IMR-90 (cell line): ENCODE results near the gene MORN5. TPM values are rescaled to one million over a fixed set of nuclear protein-coding genes. Genes with fewer than 3 reads are reported as not detected.

Experiments used
- ATAC-seq: fragments of 200-7000 bp; cut with Tn5 transposase; 2 replicates; pipeline ENCODE4 v1.9.1; 2020; ENCODE audit warnings: low read depth, mild to moderate bottlenecking, moderate library complexity
- BruUV-seq: library from RNA; stranded (reverse); fragments of 400-500 nt; replicated peaks from 2 replicates; lab custom pipeline; 2021; lab: Mats Ljungman, UMichigan
- CTCF ChIA-PET: fragments of 300-600 bp; formaldehyde crosslinking; extraction: SDS; loops from one replicate; lab custom pipeline; 2021; ENCODE audit warnings: antibody characterized with exemption; lab: Yijun Ruan, JAX
- POLR2A ChIA-PET: fragments of 300-600 bp; sonication (Branson Sonifier 250); formaldehyde crosslinking; loops from one replicate; lab custom pipeline; 2022; ENCODE audit warnings: antibody characterized with exemption; ENCODE audit not compliant: unreplicated experiment; lab: Charles Lee
- DNase-seq: peaks from one replicate; pipeline ENCODE4 v3.0.0; 2013
- H2AFZ ChIP-seq: replicated peaks from 2 replicates; pipeline ENCODE3; 2013; ENCODE audit warnings: low read length, mild to moderate bottlenecking; ENCODE audit not compliant: poor library complexity
- H2AK5ac ChIP-seq: 2 replicates; pipeline ENCODE4 v1.6.1; 2013; ENCODE audit warnings: low read depth, low read length, inconsistent platforms
- H2AK9ac ChIP-seq: replicated peaks from 2 replicates; pipeline ENCODE3; 2013; ENCODE audit warnings: mild to moderate bottlenecking, low read depth, low read length, moderate library complexity; ENCODE audit not compliant: poor library complexity
- H2BK120ac ChIP-seq: 2 replicates; pipeline ENCODE4 v1.6.1; 2013; ENCODE audit warnings: low read depth, low read length, inconsistent platforms
- H2BK15ac ChIP-seq: 3 replicates; pipeline ENCODE4 v1.6.1; 2013; ENCODE audit warnings: low read depth, low read length, inconsistent platforms
- H2BK20ac ChIP-seq: 2 replicates; pipeline ENCODE4 v1.6.1; 2013; ENCODE audit warnings: low read depth, mild to moderate bottlenecking, inconsistent platforms, low read length, moderate library complexity
- H2BK5ac ChIP-seq: 2 replicates; pipeline ENCODE4 v1.6.1; 2013; ENCODE audit warnings: mild to moderate bottlenecking, low read depth, low read length, inconsistent platforms; ENCODE audit not compliant: poor library complexity, severe bottlenecking
- H3K14ac ChIP-seq: replicated peaks from 2 replicates; pipeline ENCODE4 v1.6.1; 2013; ENCODE audit warnings: low read depth, low read length, inconsistent platforms
- H3K18ac ChIP-seq: 2 replicates; pipeline ENCODE4 v1.6.1; 2013; ENCODE audit warnings: low read depth, low read length, control low read depth
- H3K23ac ChIP-seq: 2 replicates; pipeline ENCODE4 v1.6.1; 2013; ENCODE audit warnings: low read depth, low read length, inconsistent platforms
- H3K27ac ChIP-seq: 2 replicates; pipeline ENCODE4 v1.5.1; 2013; ENCODE audit warnings: mild to moderate bottlenecking, control low read depth, low read length; ENCODE audit not compliant: insufficient read depth
- H3K27me3 ChIP-seq: 2 replicates; pipeline ENCODE4 v1.6.1; 2013; ENCODE audit warnings: low read length; ENCODE audit not compliant: control insufficient read depth, insufficient read depth
- H3K36me3 ChIP-seq: 2 replicates; pipeline ENCODE4 v1.6.1; 2013; ENCODE audit warnings: low read length, mixed read lengths; ENCODE audit not compliant: control insufficient read depth, insufficient read depth
- H3K4ac ChIP-seq: 2 replicates; pipeline ENCODE4 v1.6.1; 2013; ENCODE audit warnings: low read depth, low read length, inconsistent platforms
- H3K4me1 ChIP-seq: 2 replicates; pipeline ENCODE4 v1.6.1; 2013; ENCODE audit warnings: low read length, mixed read lengths; ENCODE audit not compliant: control insufficient read depth, insufficient read depth
- H3K4me2 ChIP-seq: 2 replicates; pipeline ENCODE4 v1.6.1; 2013; ENCODE audit warnings: low read depth, mild to moderate bottlenecking, control low read depth, low read length, moderate library complexity
- H3K4me3 ChIP-seq: 2 replicates; pipeline ENCODE4 v1.5.1; 2013; ENCODE audit warnings: low read depth, mild to moderate bottlenecking, control low read depth, low read length, moderate library complexity; ENCODE audit not compliant: insufficient read depth
- H3K56ac ChIP-seq: 2 replicates; pipeline ENCODE4 v1.6.1; 2013; ENCODE audit warnings: low read length, inconsistent platforms; ENCODE audit not compliant: insufficient read depth; ENCODE audit errors: extremely low read depth
- H3K79me1 ChIP-seq, 2 experiments: 2 replicates each; pipeline ENCODE4 v1.6.1; 2013; ENCODE audit warnings: low read length in 2 of 2, inconsistent platforms in 1 of 2, low read depth in 1 of 2
- H3K9ac ChIP-seq: 2 replicates; pipeline ENCODE4 v1.6.1; 2013; ENCODE audit warnings: low read depth, low read length, control low read depth
- H3K9me1 ChIP-seq: 2 replicates; pipeline ENCODE4 v1.6.1; 2013; ENCODE audit warnings: low read length, inconsistent platforms; ENCODE audit not compliant: insufficient read depth
- H3K9me3 ChIP-seq: 2 replicates; pipeline ENCODE4 v1.6.1; 2013; ENCODE audit warnings: low read length; ENCODE audit not compliant: control insufficient read depth, insufficient read depth
- H4K20me1 ChIP-seq: 2 replicates; pipeline ENCODE4 v1.6.1; 2013; ENCODE audit warnings: low read length, inconsistent platforms; ENCODE audit not compliant: insufficient read depth
- H4K5ac ChIP-seq: 2 replicates; pipeline ENCODE4 v1.6.1; 2013; ENCODE audit warnings: mild to moderate bottlenecking, low read depth, low read length, control low read depth
- H4K8ac ChIP-seq, 2 experiments: 2 replicates each; pipeline ENCODE4 v1.6.1; 2013; ENCODE audit warnings: low read depth in 2 of 2, low read length in 2 of 2, control low read depth in 1 of 2, inconsistent platforms in 1 of 2
- H4K91ac ChIP-seq: 2 replicates; pipeline ENCODE4 v1.6.1; 2013; ENCODE audit warnings: low read depth, low read length, inconsistent platforms; ENCODE audit not compliant: insufficient read depth
- BHLHE40 ChIP-seq: fragments of 150-350 bp; IDR thresholded peaks from 2 replicates; pipeline ENCODE4 v1.6.1; 2016; ENCODE audit warnings: mild to moderate bottlenecking, low read depth, low read length
- FOS ChIP-seq: fragments of 150-350 bp; IDR thresholded peaks from 2 replicates; pipeline ENCODE4 v1.6.1; 2016; ENCODE audit warnings: low read depth, low read length
- MAFK ChIP-seq: IDR thresholded peaks from 2 replicates; pipeline ENCODE4 v1.6.1; 2012; ENCODE audit warnings: low read depth, low read length, improper control_type of control experiment
- MXI1 ChIP-seq: IDR thresholded peaks from 2 replicates; pipeline ENCODE4 v1.6.1; 2012; ENCODE audit warnings: low read depth, mild to moderate bottlenecking, low read length, moderate library complexity, borderline replicate concordance
- NFE2L2 ChIP-seq: fragments of 150-350 bp; IDR thresholded peaks from 2 replicates; pipeline ENCODE4 v1.6.1; 2016; ENCODE audit warnings: low read depth, mild to moderate bottlenecking, low read length
- POLR2A ChIP-seq: IDR thresholded peaks from 2 replicates; pipeline ENCODE4 v1.6.1; 2012; ENCODE audit warnings: mild to moderate bottlenecking, low read depth, low read length
- RAD21 ChIP-seq: IDR thresholded peaks from 2 replicates; pipeline ENCODE4 v1.6.1; 2012; ENCODE audit warnings: low read length, improper control_type of control experiment
- RCOR1 ChIP-seq: IDR thresholded peaks from 2 replicates; pipeline ENCODE4 v1.6.1; 2012; ENCODE audit warnings: mild to moderate bottlenecking, low read length, improper control_type of control experiment; ENCODE audit not compliant: insufficient replicate concordance
- RFX5 ChIP-seq: IDR thresholded peaks from 2 replicates; pipeline ENCODE4 v1.8.0; 2012; ENCODE audit warnings: low read depth, mild to moderate bottlenecking, low read length, moderate library complexity
- SMC3 ChIP-seq: fragments of 150-350 bp; IDR thresholded peaks from 2 replicates; pipeline ENCODE4 v1.6.1; 2016; ENCODE audit warnings: low read depth, mild to moderate bottlenecking, antibody characterized with exemption, low read length, moderate library complexity
- WGBS, 2 experiments: methylation state at CpG; one replicate each; pipeline versions ENCODE4 v1.1.5 to v1.1.7; 2013; ENCODE audit warnings: missing lambda C conversion rate in 2 of 2; ENCODE audit not compliant: insufficient read length in 1 of 2; ENCODE audit errors: extremely low coverage in 2 of 2; 5-methylcytosine and 5-hydroxymethylcytosine counted together
- dilution Hi-C: fragments of 300-500 bp; cut with HindIII; formaldehyde crosslinking; loops from one replicate; pipeline ENCODE4 v1.14.3; 2018; ENCODE audit warnings: low sequenced_read_pairs; ENCODE audit not compliant: unreplicated experiment
- in situ Hi-C: fragments of 300-500 bp; cut with MboI; formaldehyde crosslinking; loops from 3 replicates; pipeline ENCODE4 v1.14.3; 2019; ENCODE audit warnings: low sequenced_read_pairs, inconsistent platforms, mixed read lengths
- intact Hi-C: fragments of 100-400 bp; cut with micrococcal nuclease; formaldehyde crosslinking; loops from 2 replicates; pipeline ENCODE4 v1.10.0; 2022
- polyA plus RNA-seq, 3 experiments: library from polyadenylated mRNA; depleted of rRNA; stranded (reverse); fragments of >200 nt; gene quantifications; 2 replicates each; pipeline ENCODE4 v1.2.3, GENCODE V29; 2012; ENCODE audit warnings: low replicate concordance in 1 of 3
- total RNA-seq: library from RNA; depleted of rRNA; stranded (reverse); fragments of >200 nt; gene quantifications from 2 replicates; pipeline ENCODE4 v1.2.3, GENCODE V29; 2012
- TF ChIP-seq, protein P1 (sequence below): conservative IDR thresholded peaks from 2 replicates; pipeline ENCODE4 v1.5.1; 2012; ENCODE audit warnings: mild to moderate bottlenecking, low read depth, low read length, improper control_type of control experiment
- TF ChIP-seq, protein P2 (sequence below): fragments of 150-350 bp; IDR thresholded peaks from 2 replicates; pipeline ENCODE4 v1.6.1; 2016; ENCODE audit warnings: low read depth, mild to moderate bottlenecking, low read length, moderate library complexity, borderline replicate concordance
- TF ChIP-seq, protein P3 (sequence below): fragments of 150-350 bp; IDR thresholded peaks from 2 replicates; pipeline ENCODE4 v1.6.1; 2017; ENCODE audit warnings: mild to moderate bottlenecking, antibody characterized with exemption, low read length, low read depth

The MORN5 gene
- total and polyA plus RNA-seq, 2 of the 4 experiments (the other 2 are of a cell fraction): not detected

DNA sequence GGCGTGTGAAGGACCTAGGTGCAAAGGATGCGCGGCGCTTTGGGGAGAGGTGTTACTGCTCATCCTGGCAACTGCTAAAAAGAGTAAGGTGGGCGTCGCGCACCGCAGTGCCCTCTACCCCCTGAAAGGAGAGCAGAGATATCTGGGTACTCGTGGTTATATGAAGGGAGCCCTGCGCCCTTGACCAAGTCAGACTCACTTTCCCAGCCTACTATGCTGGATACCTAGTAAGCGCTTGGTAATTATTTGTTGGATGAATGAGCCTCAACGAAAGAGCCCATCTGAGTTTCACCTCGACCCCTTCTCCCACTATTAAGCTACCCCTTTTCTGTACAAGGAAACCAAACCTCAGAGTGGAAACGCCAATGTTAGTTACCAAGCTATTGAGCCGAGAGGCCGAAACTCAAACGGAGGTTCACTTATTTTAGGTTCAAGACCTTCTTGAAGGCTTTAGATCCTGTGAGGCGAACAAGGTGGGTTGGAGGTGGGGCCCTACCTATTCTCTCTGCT, 61.0 kb downstream of the MORN5 start:
- Histone ChIP-seq H2BK20ac (no peak overlapping the region), H2BK120ac (no peak overlapping the region), H2AK9ac (no peak overlapping the region), H3K9ac (no peak overlapping the region), H4K20me1 (peaks cover 10% of the 10 kb centered on the region; the same call in 1 of the 2 replicates), H3K4me1 (peaks cover 2% of the 10 kb centered on the region; the same call in 1 of the 2 replicates), H3K4me2 (no peak overlapping the region), H3K23ac (no peak overlapping the region), H2BK5ac (no peak overlapping the region), H3K79me1 (no peaks in the 10 kb centered on the region), H2AK5ac (no peak overlapping the region), H4K91ac (no peak overlapping the region), H3K36me3 (no peaks in the 10 kb centered on the region), H3K4ac (no peak overlapping the region), H3K9me3 (peaks cover 12% of the 10 kb centered on the region), H3K27ac (no peak overlapping the region), H4K8ac (no peak overlapping the region), H3K56ac (no peak overlapping the region), H2BK15ac (no peak overlapping the region), H3K14ac (no peak overlapping the region), H3K9me1 (0 out of 2 replicates have a peak, but pooled peaks cover 4% of the 10 kb centered on the region), H3K27me3 (peaks cover 98% of the 10 kb centered on the region), H2AFZ (no peak overlapping the region), H3K4me3 (no peak overlapping the region), H3K18ac (no peak overlapping the region), H4K5ac (no peak overlapping the region)
- ChIA-PET CTCF (interaction anchor here (0.7 kb wide), 1 partner anchor 130 kb away, joined by 3 read pairs; no protein-coding TSS in a partner anchor), POLR2A (no interaction called here)
- DNase-seq (no peak), ATAC-seq (no peak)
- dilution Hi-C loops (no loop called here), intact Hi-C loops (no loop called here), in situ Hi-C loops (no loop called here)
- 10% methylated on average over 6 of the region's 18 CpGs; no CpG with 5 or more reads in 1 of the 2 experiments for WGBS, 2 experiments
- no TSS peak for BruUV-seq
- no peak for TF ChIP-seq MXI1
- TF ChIP-seq RCOR1: no peak
- TF ChIP-seq POLR2A: no peak
- no peak for TF ChIP-seq RFX5
- no peak for TF ChIP-seq RAD21
- TF ChIP-seq BHLHE40: no peak
- no peak for TF ChIP-seq NFE2L2
- TF ChIP-seq FOS: no peak
- no peak for TF ChIP-seq MAFK
- TF ChIP-seq, protein P1, sequence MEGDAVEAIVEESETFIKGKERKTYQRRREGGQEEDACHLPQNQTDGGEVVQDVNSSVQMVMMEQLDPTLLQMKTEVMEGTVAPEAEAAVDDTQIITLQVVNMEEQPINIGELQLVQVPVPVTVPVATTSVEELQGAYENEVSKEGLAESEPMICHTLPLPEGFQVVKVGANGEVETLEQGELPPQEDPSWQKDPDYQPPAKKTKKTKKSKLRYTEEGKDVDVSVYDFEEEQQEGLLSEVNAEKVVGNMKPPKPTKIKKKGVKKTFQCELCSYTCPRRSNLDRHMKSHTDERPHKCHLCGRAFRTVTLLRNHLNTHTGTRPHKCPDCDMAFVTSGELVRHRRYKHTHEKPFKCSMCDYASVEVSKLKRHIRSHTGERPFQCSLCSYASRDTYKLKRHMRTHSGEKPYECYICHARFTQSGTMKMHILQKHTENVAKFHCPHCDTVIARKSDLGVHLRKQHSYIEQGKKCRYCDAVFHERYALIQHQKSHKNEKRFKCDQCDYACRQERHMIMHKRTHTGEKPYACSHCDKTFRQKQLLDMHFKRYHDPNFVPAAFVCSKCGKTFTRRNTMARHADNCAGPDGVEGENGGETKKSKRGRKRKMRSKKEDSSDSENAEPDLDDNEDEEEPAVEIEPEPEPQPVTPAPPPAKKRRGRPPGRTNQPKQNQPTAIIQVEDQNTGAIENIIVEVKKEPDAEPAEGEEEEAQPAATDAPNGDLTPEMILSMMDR: no peak
- TF ChIP-seq, protein P2, sequence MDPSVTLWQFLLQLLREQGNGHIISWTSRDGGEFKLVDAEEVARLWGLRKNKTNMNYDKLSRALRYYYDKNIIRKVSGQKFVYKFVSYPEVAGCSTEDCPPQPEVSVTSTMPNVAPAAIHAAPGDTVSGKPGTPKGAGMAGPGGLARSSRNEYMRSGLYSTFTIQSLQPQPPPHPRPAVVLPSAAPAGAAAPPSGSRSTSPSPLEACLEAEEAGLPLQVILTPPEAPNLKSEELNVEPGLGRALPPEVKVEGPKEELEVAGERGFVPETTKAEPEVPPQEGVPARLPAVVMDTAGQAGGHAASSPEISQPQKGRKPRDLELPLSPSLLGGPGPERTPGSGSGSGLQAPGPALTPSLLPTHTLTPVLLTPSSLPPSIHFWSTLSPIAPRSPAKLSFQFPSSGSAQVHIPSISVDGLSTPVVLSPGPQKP: no peak
- no peak for TF ChIP-seq SMC3
- TF ChIP-seq, protein P3, sequence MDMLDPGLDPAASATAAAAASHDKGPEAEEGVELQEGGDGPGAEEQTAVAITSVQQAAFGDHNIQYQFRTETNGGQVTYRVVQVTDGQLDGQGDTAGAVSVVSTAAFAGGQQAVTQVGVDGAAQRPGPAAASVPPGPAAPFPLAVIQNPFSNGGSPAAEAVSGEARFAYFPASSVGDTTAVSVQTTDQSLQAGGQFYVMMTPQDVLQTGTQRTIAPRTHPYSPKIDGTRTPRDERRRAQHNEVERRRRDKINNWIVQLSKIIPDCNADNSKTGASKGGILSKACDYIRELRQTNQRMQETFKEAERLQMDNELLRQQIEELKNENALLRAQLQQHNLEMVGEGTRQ: no peak
